Muscle layer of colon (tissue), 2 donors: Measurements from ENCODE around the gene PCDHB1.

Experiments used
- H3K27ac ChIP-seq: one replicate; pipeline ENCODE4 v1.7.0; 2013; ENCODE audit warnings: low read depth, mild to moderate bottlenecking, low read length, moderate library complexity
- H3K27me3 ChIP-seq, 2 donors: one replicate each; pipeline ENCODE4 v1.7.0; 2013; ENCODE audit warnings: low read length in 2 of 2, mild to moderate bottlenecking in 2 of 2; ENCODE audit not compliant: insufficient read depth in 2 of 2, control insufficient read depth in 1 of 2
- H3K36me3 ChIP-seq: one replicate; pipeline ENCODE4 v1.7.0; 2013; ENCODE audit warnings: mild to moderate bottlenecking, low read length; ENCODE audit not compliant: insufficient read depth
- H3K4me1 ChIP-seq: one replicate; pipeline ENCODE4 v1.7.0; 2013; ENCODE audit warnings: mild to moderate bottlenecking, low read length; ENCODE audit not compliant: insufficient read depth
- H3K4me3 ChIP-seq, 2 donors: one replicate each; pipeline ENCODE4 v1.7.0; 2013; ENCODE audit warnings: low read length in 2 of 2, low read depth in 1 of 2, mild to moderate bottlenecking in 1 of 2, moderate library complexity in 1 of 2
- H3K9ac ChIP-seq: one replicate; pipeline ENCODE4 v1.7.0; 2013; ENCODE audit warnings: low read length
- H3K9me3 ChIP-seq: one replicate; pipeline ENCODE4 v1.7.0; 2013; ENCODE audit warnings: mild to moderate bottlenecking, low read length
- donor health status: abdominal sarcoma.
- donor health status: Adenocarcinoma of cecum.

The PCDHB1 gene

DNA sequence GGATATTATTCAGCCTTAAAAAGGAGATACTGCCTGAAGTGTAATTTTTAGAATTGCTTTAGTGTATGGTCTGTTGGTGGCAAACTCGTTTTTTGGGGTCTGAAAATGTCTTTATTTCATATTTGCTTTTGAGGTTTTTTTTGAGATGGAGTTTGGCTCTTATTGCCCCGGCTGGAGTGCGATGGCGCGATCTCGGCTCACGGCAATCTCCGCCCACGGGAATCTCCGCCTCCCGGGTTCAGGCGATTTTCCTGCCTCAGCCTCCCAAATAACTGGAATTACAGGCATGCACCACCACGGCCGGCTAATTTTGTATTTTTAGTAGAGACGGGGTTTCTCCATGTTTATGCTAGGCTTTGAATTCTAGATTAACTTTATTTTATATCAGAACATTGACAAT lies 20.2 kb upstream of the PCDHB1 start:
- Histone ChIP-seq H3K9me3 (no peaks in the 10 kb centered on the region), H3K9ac (no peak overlapping the region), H3K27ac (no peak overlapping the region)

GRCh38 chr5:141032626-141033025 lies 18.5 kb upstream of the PCDHB1 start:
- Histone ChIP-seq H3K4me1 (no peaks in the 10 kb centered on the region), H3K27me3 (no peaks in the 10 kb centered on the region), H3K27ac (no peak overlapping the region), H3K36me3 (no peaks in the 10 kb centered on the region), H3K9me3 (no peaks in the 10 kb centered on the region), H3K4me3 (no peak overlapping the region), H3K9ac (no peak overlapping the region)

More for the DNA sequence above, 20.2 kb upstream of the PCDHB1 start:
- Histone ChIP-seq H3K4me1 (no peaks in the 10 kb centered on the region), H3K36me3 (no peaks in the 10 kb centered on the region), H3K27me3 (no peaks in the 10 kb centered on the region), H3K4me3 (no peak overlapping the region)

DNA sequence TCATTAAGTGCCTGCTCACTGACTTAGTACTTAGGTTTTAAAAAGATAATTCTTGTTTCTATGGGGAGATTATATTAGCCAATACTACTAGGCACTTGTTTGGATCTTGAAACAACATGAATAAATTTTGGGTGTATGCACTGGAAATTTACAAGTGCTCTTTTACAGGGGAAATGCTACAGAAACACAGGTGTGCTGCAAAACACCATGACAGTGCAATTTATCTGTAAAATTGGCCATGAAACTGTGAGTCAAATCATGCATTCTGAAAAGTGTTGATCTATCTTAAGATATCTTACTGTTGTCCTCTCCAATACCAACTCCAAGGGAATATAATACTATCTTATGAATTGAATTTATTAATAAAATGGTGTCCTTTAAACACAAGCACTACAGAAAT lies 12.1 kb upstream of the PCDHB1 start:
- Histone ChIP-seq H3K27me3 (no peaks in the 10 kb centered on the region), H3K4me3 (no peak overlapping the region), H3K27ac (no peak overlapping the region), H3K4me1 (peaks cover 12% of the 10 kb centered on the region), H3K9me3 (no peaks in the 10 kb centered on the region), H3K9ac (no peak overlapping the region), H3K36me3 (no peaks in the 10 kb centered on the region)

GRCh38 chr5:141039517-141039916 lies 11.7 kb upstream of the PCDHB1 start:
- Histone ChIP-seq H3K9ac (no peak overlapping the region), H3K27ac (no peak overlapping the region), H3K4me3 (no peak overlapping the region), H3K27me3 (no peaks in the 10 kb centered on the region), H3K4me1 (peaks cover 12% of the 10 kb centered on the region), H3K36me3 (no peaks in the 10 kb centered on the region), H3K9me3 (no peaks in the 10 kb centered on the region)

DNA sequence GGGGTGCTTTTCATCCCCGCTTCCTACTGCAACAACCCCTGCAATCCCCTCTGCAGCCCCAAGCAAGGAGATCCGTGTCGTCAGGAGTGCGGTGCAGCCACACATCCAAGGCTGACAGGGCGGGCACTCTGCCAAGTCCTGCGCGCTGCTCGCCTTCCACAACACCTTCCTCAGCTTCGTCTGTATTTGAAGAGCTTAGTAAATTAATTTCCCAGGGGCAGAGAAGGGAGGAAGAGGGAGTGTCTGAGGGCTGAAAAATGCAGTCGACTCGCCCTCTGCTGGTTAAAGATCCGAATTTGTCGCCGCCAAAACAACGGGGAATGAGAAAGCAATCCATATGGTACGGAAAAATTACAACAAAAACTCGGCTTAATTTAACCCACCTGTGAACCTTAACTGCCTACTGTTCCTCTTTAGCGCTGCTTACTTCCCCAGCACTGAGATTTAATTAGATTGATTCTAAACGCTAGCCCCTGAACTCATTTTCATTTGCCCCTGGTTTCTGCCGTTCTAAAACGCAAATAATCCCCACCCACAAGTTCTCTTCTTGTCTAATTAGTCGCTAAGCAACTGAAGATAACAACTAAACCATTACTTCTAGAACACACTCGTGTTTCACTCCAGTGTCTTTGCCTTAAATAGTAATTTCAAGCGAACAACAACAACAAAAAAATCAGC lies 10.9 kb upstream of the PCDHB1 start:
- peaks cover 12% of the 10 kb centered on the region for H3K4me1 ChIP-seq
- no peaks in the 10 kb centered on the region for H3K9me3 ChIP-seq
- H3K9ac ChIP-seq = no peak overlapping the region
- peak overlapping the region; percentile 3 for H3K27ac ChIP-seq
- no peaks in the 10 kb centered on the region for H3K36me3 ChIP-seq
- H3K4me3 ChIP-seq = peak overlapping the region; percentile 17 to 59
- H3K27me3 ChIP-seq = no peaks in the 10 kb centered on the region

GRCh38 chr5:141040771-141041426 lies 10.3 kb upstream of the PCDHB1 start:
- Histone ChIP-seq H3K4me3 (peak overlapping the region; percentile 17 to 59), H3K36me3 (no peaks in the 10 kb centered on the region), H3K9me3 (no peaks in the 10 kb centered on the region), H3K9ac (no peak overlapping the region), H3K27ac (peak overlapping the region; percentile 3), H3K4me1 (peaks cover 12% of the 10 kb centered on the region), H3K27me3 (no peaks in the 10 kb centered on the region)

DNA sequence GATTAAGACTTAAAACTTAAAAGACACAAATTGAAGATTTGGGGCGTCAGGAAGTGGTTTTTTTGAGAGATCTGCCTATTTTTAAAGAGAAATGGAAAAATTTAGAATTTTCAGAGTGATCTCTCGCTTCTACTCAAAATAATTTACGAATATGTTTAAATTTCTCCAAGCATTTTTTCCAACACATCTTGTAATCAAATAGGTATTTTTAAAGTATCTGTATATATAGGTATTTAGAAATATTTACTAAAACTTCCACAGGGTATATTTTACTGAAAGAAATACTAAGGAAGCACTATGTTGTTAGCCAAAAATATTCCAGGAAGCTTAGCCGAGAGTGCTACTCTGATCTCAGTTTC lies 9.8 kb upstream of the PCDHB1 start:
- H3K36me3 ChIP-seq = no peaks in the 10 kb centered on the region
- no peak overlapping the region for H3K27ac ChIP-seq
- no peaks in the 10 kb centered on the region for H3K9me3 ChIP-seq
- H3K27me3 ChIP-seq = no peaks in the 10 kb centered on the region
- no peak overlapping the region for H3K9ac ChIP-seq
- H3K4me3 ChIP-seq = no peak overlapping the region
- H3K4me1 ChIP-seq = peaks cover 12% of the 10 kb centered on the region

- no peaks in the 10 kb centered on the region for H3K36me3 ChIP-seq
- H3K9ac ChIP-seq = no peak overlapping the region
- peaks cover 12% of the 10 kb centered on the region for H3K4me1 ChIP-seq
- no peak overlapping the region for H3K27ac ChIP-seq
- no peak overlapping the region for H3K4me3 ChIP-seq
- H3K9me3 ChIP-seq = no peaks in the 10 kb centered on the region
- H3K27me3 ChIP-seq = no peaks in the 10 kb centered on the region
Measured at GRCh38 chr5:141042555-141042954, 8.6 kb upstream of the PCDHB1 start.

- H3K4me3 ChIP-seq = peak overlapping the region; percentile 38 to 87
- no peaks in the 10 kb centered on the region for H3K9me3 ChIP-seq
- no peaks in the 10 kb centered on the region for H3K36me3 ChIP-seq
- no peak overlapping the region for H3K9ac ChIP-seq
- peaks cover 0 to 10% of the 10 kb centered on the region in 2 donors for H3K27me3 ChIP-seq
- no peak overlapping the region for H3K27ac ChIP-seq
- H3K4me1 ChIP-seq = peaks cover 5% of the 10 kb centered on the region
Measured at GRCh38 chr5:141051521-141051866, 320 bp downstream of the PCDHB1 start.

GRCh38 chr5:141077826-141078225 lies 26.7 kb downstream of the PCDHB1 start:
- H3K27ac ChIP-seq = no peak overlapping the region
- no peaks in the 10 kb centered on the region for H3K9me3 ChIP-seq
- no peak overlapping the region for H3K4me3 ChIP-seq
- no peak overlapping the region for H3K9ac ChIP-seq
- H3K4me1 ChIP-seq = no peaks in the 10 kb centered on the region
- no peaks in the 10 kb centered on the region for H3K36me3 ChIP-seq
- no peaks in the 10 kb centered on the region for H3K27me3 ChIP-seq

- Histone ChIP-seq H3K27me3 (no peaks in the 10 kb centered on the region), H3K4me1 (no peaks in the 10 kb centered on the region)
Measured at GRCh38 chr5:141082228-141082627, 31.1 kb downstream of the PCDHB1 start.

GRCh38 chr5:141084487-141084989 lies 33.4 kb downstream of the PCDHB1 start:
- H3K9ac ChIP-seq = no peak overlapping the region
- peak overlapping the region; percentile 39 for H3K27ac ChIP-seq
- H3K36me3 ChIP-seq = no peaks in the 10 kb centered on the region
- H3K4me1 ChIP-seq = no peaks in the 10 kb centered on the region
- no peaks in the 10 kb centered on the region for H3K27me3 ChIP-seq
- H3K4me3 ChIP-seq = peak overlapping the region; percentile 16 to 62
- H3K9me3 ChIP-seq = peaks cover 9% of the 10 kb centered on the region

More at GRCh38 chr5:141082228-141082627, 31.1 kb downstream of the PCDHB1 start:
- H3K4me3 ChIP-seq = no peak overlapping the region
- no peak overlapping the region for H3K27ac ChIP-seq
- H3K36me3 ChIP-seq = no peaks in the 10 kb centered on the region
- H3K9ac ChIP-seq = no peak overlapping the region
- peaks cover 9% of the 10 kb centered on the region for H3K9me3 ChIP-seq
